WTC11 (cell line): Measurements from ENCODE around the gene EMX2. TPM values are rescaled to one million over a fixed set of nuclear protein-coding genes. Genes with fewer than 3 reads are reported as not detected.
A peak's percentile ranks its signal among the peaks of the same experiment; 100 is the strongest.

Experiments
- ATAC-seq: fragments of 200-7000 bp; cut with Tn5 transposase; 2 replicates; pipeline ENCODE4 v1.10.0; 2021; ENCODE audit warnings: mild to moderate bottlenecking, moderate library complexity
- CTCF ChIA-PET: fragments of 300-600 bp; sonication (Branson Sonifier 250); formaldehyde crosslinking; loops from one replicate; lab custom pipeline; 2021; ENCODE audit warnings: antibody characterized with exemption; lab: Charles Lee
- POLR2A ChIA-PET: fragments of 350-600 bp; sonication (Branson Sonifier 250); formaldehyde crosslinking; loops from one replicate; lab custom pipeline; 2021; ENCODE audit warnings: antibody characterized with exemption; lab: Charles Lee
- DNase-seq: peaks from one replicate; pipeline ENCODE4 v3.0.0; 2021; ENCODE audit warnings: low spot score
- H3K27ac Mint-ChIP-seq: 2 replicates; pipeline ENCODE4 v1.8.0; 2021; ENCODE audit warnings: mixed read lengths
- H3K27me3 Mint-ChIP-seq: 2 replicates; pipeline ENCODE4 v1.8.0; 2021; ENCODE audit warnings: low read depth, mild to moderate bottlenecking, moderate library complexity, mixed read lengths
- H3K36me3 Mint-ChIP-seq: 2 replicates; pipeline ENCODE4 v1.8.0; 2021; ENCODE audit warnings: mixed read lengths
- H3K4me1 Mint-ChIP-seq: 2 replicates; pipeline ENCODE4 v1.8.0; 2022; ENCODE audit warnings: mixed read lengths
- H3K4me3 Mint-ChIP-seq: 2 replicates; pipeline ENCODE4 v1.8.0; 2021; ENCODE audit warnings: mild to moderate bottlenecking, moderate library complexity, mixed read lengths
- H3K9me3 Mint-ChIP-seq: 2 replicates; pipeline ENCODE4 v1.8.0; 2021; ENCODE audit warnings: mixed read lengths
- AR ChIP-seq: fragments of 250-450 bp; sonication (Bioruptor Pico); IDR thresholded peaks from 2 replicates; pipeline ENCODE4 v1.9.0; 2021; ENCODE audit warnings: mild to moderate bottlenecking
- CREM ChIP-seq: sonication (generic); formaldehyde crosslinking; IDR thresholded peaks from 2 replicates; pipeline ENCODE4 v1.8.1; 2022; ENCODE audit warnings: mild to moderate bottlenecking, missing genetic modification reagents, moderate library complexity
- ELF4 ChIP-seq: sonication (generic); formaldehyde crosslinking; IDR thresholded peaks from 2 replicates; pipeline ENCODE4 v1.8.1; 2022; ENCODE audit warnings: low read depth, mild to moderate bottlenecking, moderate library complexity, missing genetic modification reagents
- FOXP1 ChIP-seq: sonication (generic); formaldehyde crosslinking; IDR thresholded peaks from 2 replicates; pipeline ENCODE4 v1.8.0; 2022; ENCODE audit warnings: missing genetic modification reagents, mild to moderate bottlenecking, moderate library complexity, borderline replicate concordance
- IRF1 ChIP-seq: sonication (generic); formaldehyde crosslinking; IDR thresholded peaks from 2 replicates; pipeline ENCODE4 v1.8.0; 2023; ENCODE audit warnings: missing genetic modification reagents
- IRF2 ChIP-seq: sonication (generic); formaldehyde crosslinking; IDR thresholded peaks from 2 replicates; pipeline ENCODE4 v1.8.0; 2022; ENCODE audit warnings: low read depth, missing genetic modification reagents, borderline replicate concordance
- JAZF1 ChIP-seq: fragments of 250-450 bp; sonication (Bioruptor Pico); IDR thresholded peaks from 2 replicates; pipeline ENCODE4 v1.9.0; 2021; ENCODE audit warnings: moderate library complexity, mild to moderate bottlenecking, inconsistent platforms
- NR1H2 ChIP-seq: sonication (generic); formaldehyde crosslinking; IDR thresholded peaks from 2 replicates; pipeline ENCODE4 v1.9.0; 2021; ENCODE audit warnings: mild to moderate bottlenecking, moderate library complexity, missing genetic modification reagents
- TP53 ChIP-seq: sonication (generic); formaldehyde crosslinking; IDR thresholded peaks from 2 replicates; pipeline ENCODE4 v1.8.1; 2023; ENCODE audit warnings: mild to moderate bottlenecking, missing genetic modification reagents
- USF1 ChIP-seq: sonication (generic); formaldehyde crosslinking; IDR thresholded peaks from 2 replicates; pipeline ENCODE4 v1.8.0; 2022; ENCODE audit warnings: mild to moderate bottlenecking, missing genetic modification reagents
- ZBTB43 ChIP-seq: sonication (generic); formaldehyde crosslinking; IDR thresholded peaks from 2 replicates; pipeline ENCODE4 v1.8.1; 2023; ENCODE audit warnings: mild to moderate bottlenecking, missing genetic modification reagents
- ZNF219 ChIP-seq: sonication (generic); formaldehyde crosslinking; IDR thresholded peaks from 2 replicates; pipeline ENCODE4 v1.8.0; 2023; ENCODE audit warnings: missing genetic modification reagents, mild to moderate bottlenecking, borderline replicate concordance
- ZNF416 ChIP-seq: fragments of 250-450 bp; sonication (Bioruptor Pico); IDR thresholded peaks from 2 replicates; pipeline ENCODE4 v1.9.0; 2021; ENCODE audit warnings: mild to moderate bottlenecking, inconsistent platforms
- ZNF671 ChIP-seq: fragments of 250-450 bp; sonication (Bioruptor Pico); IDR thresholded peaks from 2 replicates; pipeline ENCODE4 v1.8.0; 2021; ENCODE audit warnings: mild to moderate bottlenecking
- total RNA-seq: library from RNA; stranded (reverse); gene quantifications from 3 replicates; pipeline ENCODE4 v1.2.3, GENCODE V29; 2021
- TF ChIP-seq, protein P1 (sequence below): sonication (generic); formaldehyde crosslinking; IDR thresholded peaks from 2 replicates; pipeline ENCODE4 v1.8.1; 2022; ENCODE audit warnings: low read depth, missing genetic modification reagents, borderline replicate concordance
- TF ChIP-seq, protein P2 (sequence below): sonication (generic); formaldehyde crosslinking; IDR thresholded peaks from 2 replicates; pipeline ENCODE4 v1.8.1; 2023; ENCODE audit warnings: mild to moderate bottlenecking, missing genetic modification reagents, moderate library complexity
- TF ChIP-seq, protein P3 (sequence below): fragments of 200-600 bp; IDR thresholded peaks from 2 replicates; pipeline ENCODE4 v1.8.0; 2022; ENCODE audit warnings: antibody characterized with exemption

EMX2 gene
- total RNA-seq, 1 experiment from 2014 or later: not detected

DNA sequence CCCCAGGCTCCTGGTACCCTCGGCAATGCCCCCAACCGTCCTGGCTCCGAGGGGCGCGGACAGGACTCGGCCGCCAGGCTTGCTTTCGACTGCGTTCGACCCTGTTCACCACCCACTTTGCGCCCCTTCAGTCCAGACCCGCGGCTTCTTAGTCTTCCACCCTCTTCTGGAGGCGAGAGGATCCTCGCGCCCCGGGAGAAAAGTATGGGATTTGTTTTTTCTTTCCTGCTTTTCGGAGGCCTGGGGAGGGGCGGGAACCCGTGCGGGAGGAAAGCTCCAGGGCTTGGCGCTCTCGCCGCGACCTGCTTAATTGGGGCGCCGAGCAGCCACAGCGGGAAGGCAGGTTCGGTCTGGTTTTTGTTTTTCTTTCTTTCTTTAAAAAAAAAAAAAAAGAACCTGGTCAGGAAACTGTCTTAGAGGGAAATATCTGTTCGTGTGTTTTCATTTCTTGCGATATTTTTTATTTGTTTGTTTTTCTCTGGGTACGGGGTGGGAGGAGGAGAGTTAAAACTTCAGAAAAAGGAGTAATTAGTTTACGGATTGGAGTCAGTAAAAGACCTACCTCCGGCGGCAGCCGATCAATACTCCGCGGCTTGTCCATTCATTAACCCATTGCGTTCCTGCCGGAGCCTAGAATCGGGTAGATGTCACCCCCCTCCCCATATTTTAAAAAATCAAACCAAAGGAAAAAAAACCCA, 1.6 kb downstream of the EMX2 start:
- TF ChIP-seq CREM (no peak), IRF1 (CRISPR knock-in tag) (no peak), USF1 (CRISPR knock-in tag) (no peak)
- Mint-ChIP-seq H3K4me3 (peak overlapping the region; percentile 68), H3K27ac (no peak overlapping the region), H3K36me3 (no peaks in the 10 kb centered on the region), H3K4me1 (peaks cover 50% of the 10 kb centered on the region), H3K27me3 (peaks cover 99% of the 10 kb centered on the region), H3K9me3 (no peaks in the 10 kb centered on the region)
- ChIA-PET POLR2A (no interaction called here), CTCF (interaction anchor here (1.4 kb wide), 1 partner anchor 12 kb away, joined by 3 read pairs; no protein-coding TSS in a partner anchor)
- DNase-seq (no peak), ATAC-seq (0 out of 2 replicates have a peak, but pooled peaks have one; percentile 0)

DNA sequence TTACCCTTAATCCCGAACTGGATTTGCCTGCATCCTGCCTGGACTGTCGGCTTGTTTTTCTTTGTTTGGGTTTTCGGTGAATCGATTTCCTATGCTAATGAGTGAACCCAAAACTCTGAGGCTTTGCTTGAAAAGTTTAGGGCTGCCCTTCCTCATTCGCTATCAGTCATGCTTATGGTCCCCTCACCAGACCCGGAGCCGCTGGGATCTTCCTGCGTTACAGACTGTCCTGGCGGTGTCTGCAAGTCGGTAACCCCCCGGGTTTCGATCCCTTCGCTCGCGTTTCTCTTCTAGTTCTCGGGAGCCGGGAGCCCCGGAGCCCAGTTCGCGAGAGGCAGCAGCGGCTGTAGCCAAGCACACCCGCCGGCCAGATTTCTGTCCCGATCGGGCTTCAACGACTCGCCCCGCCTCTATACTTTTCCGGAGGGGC, 2.2 kb downstream of the EMX2 start:
- ChIA-PET POLR2A (no interaction called here), CTCF (interaction anchor here (1.4 kb wide), 1 partner anchor 13 kb away, joined by 3 read pairs; no protein-coding TSS in a partner anchor)
- no peak overlapping the region for H3K27ac Mint-ChIP-seq

More for the DNA sequence above, 2.2 kb downstream of the EMX2 start:
- peaks cover 50% of the 10 kb centered on the region for H3K4me1 Mint-ChIP-seq
- peak overlapping the region; percentile 68 for H3K4me3 Mint-ChIP-seq
- H3K36me3 Mint-ChIP-seq: no peaks in the 10 kb centered on the region
- ATAC-seq: no peak
- H3K9me3 Mint-ChIP-seq: no peaks in the 10 kb centered on the region
- TF ChIP-seq AR (CRISPR knock-in tag) (no peak), FOXP1 (CRISPR knock-in tag) (no peak), ELF4 (no peak), ZNF416 (CRISPR knock-in tag) (no peak), CREM (no peak), ZNF219 (CRISPR knock-in tag) (no peak), TP53 (CRISPR knock-in tag) (no peak), JAZF1 (CRISPR knock-in tag) (no peak), USF1 (CRISPR knock-in tag) (no peak), ZBTB43 (CRISPR knock-in tag) (no peak), IRF2 (no peak), NR1H2 (no peak), ZNF671 (CRISPR knock-in tag) (no peak)
- TF ChIP-seq, protein P1, sequence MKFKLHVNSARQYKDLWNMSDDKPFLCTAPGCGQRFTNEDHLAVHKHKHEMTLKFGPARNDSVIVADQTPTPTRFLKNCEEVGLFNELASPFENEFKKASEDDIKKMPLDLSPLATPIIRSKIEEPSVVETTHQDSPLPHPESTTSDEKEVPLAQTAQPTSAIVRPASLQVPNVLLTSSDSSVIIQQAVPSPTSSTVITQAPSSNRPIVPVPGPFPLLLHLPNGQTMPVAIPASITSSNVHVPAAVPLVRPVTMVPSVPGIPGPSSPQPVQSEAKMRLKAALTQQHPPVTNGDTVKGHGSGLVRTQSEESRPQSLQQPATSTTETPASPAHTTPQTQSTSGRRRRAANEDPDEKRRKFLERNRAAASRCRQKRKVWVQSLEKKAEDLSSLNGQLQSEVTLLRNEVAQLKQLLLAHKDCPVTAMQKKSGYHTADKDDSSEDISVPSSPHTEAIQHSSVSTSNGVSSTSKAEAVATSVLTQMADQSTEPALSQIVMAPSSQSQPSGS (CRISPR knock-in tag): no peak
- TF ChIP-seq, protein P2, sequence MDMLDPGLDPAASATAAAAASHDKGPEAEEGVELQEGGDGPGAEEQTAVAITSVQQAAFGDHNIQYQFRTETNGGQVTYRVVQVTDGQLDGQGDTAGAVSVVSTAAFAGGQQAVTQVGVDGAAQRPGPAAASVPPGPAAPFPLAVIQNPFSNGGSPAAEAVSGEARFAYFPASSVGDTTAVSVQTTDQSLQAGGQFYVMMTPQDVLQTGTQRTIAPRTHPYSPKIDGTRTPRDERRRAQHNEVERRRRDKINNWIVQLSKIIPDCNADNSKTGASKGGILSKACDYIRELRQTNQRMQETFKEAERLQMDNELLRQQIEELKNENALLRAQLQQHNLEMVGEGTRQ (CRISPR knock-in tag): no peak
- TF ChIP-seq, protein P3, sequence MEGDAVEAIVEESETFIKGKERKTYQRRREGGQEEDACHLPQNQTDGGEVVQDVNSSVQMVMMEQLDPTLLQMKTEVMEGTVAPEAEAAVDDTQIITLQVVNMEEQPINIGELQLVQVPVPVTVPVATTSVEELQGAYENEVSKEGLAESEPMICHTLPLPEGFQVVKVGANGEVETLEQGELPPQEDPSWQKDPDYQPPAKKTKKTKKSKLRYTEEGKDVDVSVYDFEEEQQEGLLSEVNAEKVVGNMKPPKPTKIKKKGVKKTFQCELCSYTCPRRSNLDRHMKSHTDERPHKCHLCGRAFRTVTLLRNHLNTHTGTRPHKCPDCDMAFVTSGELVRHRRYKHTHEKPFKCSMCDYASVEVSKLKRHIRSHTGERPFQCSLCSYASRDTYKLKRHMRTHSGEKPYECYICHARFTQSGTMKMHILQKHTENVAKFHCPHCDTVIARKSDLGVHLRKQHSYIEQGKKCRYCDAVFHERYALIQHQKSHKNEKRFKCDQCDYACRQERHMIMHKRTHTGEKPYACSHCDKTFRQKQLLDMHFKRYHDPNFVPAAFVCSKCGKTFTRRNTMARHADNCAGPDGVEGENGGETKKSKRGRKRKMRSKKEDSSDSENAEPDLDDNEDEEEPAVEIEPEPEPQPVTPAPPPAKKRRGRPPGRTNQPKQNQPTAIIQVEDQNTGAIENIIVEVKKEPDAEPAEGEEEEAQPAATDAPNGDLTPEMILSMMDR: no peak
- H3K27me3 Mint-ChIP-seq: peaks cover 99% of the 10 kb centered on the region
- DNase-seq: peak; percentile 39
